ENCODE data around the gene CDC25A.
"Not testable (repeated sequence)": the region's sequence is repeated elsewhere in the genome, so short reads cannot be mapped to it uniquely, and the experiment has no call there.

The CDC25A gene

DNA sequence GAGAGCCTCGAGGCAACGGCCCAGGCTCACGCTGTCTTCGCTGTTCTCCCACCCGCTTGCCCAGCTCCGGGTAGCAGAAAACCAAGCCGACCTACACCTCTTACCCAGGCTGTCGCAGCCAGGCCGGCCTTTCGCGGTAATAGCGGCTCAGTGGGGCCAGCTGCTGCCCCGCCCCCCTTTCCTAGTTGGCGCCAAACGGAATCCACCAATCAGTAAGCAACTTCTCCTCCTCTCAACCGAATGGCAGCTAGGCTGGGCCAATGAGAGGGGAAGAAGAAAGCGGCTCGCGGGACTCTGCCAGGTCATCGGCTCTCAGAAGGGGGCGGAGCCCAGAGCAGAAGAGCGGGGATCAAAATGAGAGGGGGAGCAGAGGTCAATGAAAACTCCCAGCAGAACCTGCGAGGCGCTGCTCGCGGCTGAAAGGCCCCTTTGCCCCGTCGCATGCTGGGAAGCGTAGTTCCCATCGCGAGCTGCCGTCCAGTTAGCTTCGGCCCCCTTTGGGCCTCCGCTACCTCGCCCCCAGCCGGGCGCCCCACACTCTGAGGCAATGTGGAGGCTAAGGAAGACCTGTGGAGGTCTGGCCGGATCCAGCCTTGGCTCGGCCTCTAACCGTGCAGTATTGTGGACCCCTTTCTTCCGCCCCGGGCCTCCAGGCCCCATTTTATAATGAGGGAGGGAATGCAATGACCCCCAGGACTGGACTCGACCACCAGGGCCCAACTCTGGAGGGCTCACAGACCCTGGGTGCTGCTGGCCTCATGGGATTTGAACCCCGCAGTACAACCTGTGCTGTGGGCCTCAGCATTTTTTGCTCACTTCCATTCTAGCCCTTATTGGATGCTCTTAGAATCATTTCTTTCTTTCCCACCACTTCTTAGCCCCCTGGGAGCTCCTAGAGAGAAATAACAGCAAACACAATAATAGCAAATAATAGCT lies at the start of gene CDC25A:
TSS of gene CDC25A (minus strand) at position 152 of the 936 bp plus-strand sequence. CDS start 470 bp downstream, outside the sequence.
- DNase-seq, result peak; percentile 100

DNA sequence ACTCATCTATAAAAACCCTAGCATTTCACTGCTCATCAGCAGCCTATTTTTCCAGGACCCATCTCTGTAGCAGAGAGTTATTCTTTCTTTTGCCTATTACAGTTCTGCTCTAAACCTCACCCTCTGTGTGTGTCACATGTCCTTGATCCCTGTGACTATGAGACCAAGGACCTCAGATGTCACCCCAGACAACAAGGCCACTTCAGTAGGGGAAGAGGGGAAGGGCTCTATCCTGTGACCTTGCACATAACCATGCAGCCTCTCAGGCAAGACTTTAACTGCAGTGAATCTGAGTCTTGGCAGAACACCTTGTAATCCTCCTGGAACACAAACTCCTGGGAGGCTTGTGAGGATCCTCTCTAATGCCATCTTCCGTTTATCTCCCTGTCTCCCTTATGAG lies 48.3 kb upstream of the CDC25A start:
- no peak for DNase-seq

DNA sequence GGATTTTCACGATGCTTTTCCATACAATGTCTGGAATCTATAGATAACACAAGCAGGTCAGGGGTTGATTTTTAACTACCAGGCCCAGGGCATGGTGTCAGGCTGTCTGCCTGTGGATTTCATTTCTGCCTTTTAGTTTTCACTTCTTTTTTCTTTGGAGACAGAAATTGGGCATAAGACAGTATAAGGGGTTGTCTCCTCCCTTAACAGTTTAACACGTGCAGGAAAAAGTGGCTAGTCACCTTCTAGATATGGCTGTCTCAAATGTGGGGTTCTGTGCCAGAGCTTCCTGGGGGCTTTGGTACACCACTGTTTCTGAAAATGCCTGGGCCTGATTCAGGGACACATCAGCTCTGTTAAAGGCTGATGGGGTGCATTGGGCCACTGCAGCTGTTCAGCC lies 45.3 kb upstream of the CDC25A start:
- no peak for DNase-seq

DNA sequence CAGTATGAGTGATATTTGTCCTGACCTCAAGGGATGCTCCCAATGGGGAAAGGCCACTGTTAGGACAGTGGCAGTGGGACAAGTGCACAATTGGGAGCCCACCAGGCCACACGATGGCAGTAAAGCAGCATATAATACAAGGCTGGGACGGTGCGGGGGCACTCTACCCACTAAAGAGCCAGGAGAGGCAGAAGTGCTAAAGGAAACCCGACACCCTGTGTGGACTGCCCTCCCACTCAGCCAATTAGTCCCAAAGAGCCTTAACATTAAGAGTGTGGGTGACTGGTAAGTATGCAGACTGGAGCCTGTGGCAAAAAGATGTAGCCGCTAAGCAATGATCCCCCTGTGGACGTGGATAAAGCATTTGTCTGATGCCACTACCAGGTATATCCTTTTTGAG lies 44.5 kb upstream of the CDC25A start:
- peak; percentile 69 for DNase-seq

DNA sequence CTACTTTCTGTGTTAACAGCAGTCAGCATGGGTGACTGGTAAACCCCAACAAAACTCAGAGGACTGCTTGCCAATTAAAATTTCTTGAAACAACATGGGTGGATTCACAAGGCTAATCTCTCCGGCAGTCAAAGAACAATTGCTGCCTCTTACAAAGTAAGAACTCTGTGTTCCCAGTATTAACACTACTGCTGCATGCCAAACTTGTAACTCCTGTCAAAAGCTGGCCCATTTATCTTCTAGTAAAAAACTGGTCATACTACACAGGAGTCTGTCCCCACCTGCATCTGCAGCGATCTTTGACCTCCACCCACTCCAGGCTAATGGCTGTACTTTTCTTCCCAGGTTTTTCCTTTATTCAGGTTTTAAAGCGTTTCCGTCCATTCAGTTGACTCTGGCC lies 44.0 kb upstream of the CDC25A start:
- DNase-seq, result no peak

DNA sequence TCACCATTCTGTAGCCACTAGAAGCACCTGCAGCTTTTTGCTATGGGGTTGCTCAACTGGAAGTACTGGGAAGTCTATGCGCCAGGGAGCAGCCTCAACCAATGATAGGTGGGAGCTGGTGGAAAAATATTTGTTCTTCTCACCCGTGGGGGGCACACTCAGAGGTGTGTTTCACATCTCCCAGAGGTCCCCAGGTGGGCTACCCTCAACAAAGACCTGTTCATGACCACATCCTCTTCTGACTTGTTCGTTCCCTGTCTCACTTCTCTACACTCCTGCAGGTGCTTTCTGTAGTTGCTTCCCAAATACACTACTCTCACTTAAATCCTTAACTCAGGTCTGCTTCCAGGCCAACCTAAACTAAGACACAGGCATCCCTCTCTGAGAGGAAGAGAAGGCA lies 38.7 kb upstream of the CDC25A start:
- no peak for DNase-seq

DNA sequence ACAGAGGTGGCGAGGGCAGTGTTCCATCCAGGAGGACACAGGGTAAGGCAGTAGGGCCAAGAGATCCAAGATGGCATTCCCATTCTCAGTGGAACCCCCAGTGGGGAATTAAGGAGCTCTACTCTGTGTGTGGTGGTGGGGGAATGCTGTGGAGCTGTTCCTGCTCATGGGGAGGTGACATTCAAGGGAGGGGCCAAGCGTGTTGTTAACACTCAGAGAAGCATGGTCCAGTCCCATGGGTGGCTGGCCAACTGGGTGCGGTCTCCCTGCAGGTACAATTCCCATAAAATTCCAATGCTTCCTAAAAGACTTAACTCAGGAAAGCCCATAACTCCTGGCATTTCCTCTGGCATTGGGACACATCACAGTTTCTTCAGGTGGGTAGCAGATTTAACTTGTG lies 37.4 kb upstream of the CDC25A start:
- no peak for DNase-seq

DNA sequence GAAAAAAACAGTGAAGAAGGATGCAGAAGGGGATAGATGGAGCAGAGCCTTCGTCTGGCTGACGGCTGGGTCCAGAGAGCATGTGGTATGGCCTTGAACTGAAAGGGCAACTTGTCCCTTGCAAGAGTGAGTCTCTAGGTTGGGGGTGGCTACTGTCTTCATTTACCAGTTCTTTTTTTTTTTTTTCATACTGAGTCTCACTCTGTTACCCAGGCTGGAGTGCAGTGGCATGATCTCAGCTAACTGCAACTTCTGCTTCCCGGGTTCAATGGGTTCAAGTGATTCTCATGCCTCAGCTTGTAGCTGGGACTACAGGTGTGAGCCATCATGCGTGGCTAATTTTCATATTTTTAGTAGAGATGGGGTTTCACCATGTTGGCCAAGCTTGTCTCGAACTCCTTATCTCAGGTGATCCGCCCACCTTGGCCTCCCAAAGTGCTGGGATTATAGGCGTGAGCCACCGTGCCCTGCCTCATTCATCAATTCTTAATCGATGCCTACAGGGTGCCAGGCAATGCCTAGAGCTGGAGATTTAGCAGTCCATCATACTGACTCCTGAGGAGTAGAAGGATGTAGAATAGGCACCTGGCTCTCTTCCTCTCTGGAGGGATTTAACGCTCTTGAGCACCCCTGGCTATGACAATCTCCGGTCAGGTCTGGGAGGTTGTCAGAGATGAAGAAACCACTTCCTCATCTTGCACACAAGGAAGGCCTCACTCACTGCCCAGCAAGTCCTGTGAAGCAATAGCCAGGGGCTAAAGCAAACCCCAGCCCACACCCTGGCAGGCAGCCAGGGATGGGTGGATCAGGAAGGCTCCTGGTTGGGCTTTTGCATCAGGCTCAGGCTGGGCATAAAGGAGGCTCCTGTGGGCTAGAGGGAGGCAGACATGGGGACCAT lies 34.6 kb upstream of the CDC25A start, which contains the start of gene CAMP:
TSS of gene CAMP (plus strand) at position 880 of the 898 bp plus-strand sequence. CDS start at position 897, 17 bp downstream.
- DNase-seq, result no peak

DNA sequence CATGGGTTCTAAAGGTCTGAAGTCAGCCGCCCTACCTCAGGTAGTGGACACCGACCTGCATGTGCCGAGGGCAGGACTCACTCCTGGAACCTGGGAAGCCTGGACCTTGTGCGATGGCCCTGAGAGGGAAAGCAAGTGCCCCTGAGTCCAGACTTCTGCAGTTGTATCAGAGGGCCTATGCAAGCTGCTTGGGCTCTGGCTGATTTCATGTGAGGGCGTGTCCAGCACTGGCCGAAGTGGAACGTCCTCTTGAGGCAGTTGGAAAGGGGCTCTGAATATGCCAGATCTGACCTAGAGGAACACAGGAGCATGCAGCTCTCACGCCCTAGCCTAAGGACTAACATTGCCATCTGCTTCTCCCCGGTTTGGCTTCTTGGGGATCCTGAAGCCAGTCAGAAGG lies 32.5 kb upstream of the CDC25A start:
- no peak for DNase-seq

DNA sequence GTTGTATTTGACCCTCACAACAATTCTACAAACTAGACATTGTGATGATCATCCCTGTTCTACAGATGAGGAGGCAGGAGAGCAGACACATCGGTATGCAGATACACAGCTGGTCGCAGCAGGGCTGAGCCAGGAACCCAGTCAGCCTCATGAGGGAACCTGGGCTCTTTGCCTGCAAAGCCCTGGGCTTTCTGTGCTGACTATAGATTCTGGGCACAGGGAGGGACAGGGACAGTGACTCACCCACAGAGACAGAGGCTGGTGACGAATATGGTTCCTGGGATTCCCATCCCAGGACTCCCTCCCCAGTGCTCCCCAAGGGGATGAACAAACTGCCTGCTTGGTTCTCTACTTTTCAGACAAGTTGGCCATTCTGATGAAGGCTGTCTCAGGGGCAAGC lies 31.3 kb upstream of the CDC25A start:
- DNase-seq, result no peak

DNA sequence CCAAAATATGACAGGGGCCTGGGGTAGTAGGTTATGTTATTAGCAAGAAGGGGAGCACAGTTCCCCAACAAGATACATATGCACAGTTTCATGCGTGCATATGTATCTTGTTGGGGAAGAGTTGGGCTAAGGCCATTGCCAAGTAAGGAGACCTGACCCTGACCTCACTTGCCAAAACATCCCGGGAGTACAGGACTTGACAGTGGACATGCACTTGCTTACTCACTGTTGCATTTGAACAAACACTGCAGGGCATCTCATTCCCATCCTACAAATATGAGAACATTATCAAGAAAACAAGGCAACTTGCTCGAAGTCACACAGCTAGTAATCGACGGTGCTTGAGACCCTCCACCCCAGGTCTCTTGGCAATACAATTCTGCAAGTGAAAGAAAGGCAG lies 30.3 kb upstream of the CDC25A start:
- no peak for DNase-seq

DNA sequence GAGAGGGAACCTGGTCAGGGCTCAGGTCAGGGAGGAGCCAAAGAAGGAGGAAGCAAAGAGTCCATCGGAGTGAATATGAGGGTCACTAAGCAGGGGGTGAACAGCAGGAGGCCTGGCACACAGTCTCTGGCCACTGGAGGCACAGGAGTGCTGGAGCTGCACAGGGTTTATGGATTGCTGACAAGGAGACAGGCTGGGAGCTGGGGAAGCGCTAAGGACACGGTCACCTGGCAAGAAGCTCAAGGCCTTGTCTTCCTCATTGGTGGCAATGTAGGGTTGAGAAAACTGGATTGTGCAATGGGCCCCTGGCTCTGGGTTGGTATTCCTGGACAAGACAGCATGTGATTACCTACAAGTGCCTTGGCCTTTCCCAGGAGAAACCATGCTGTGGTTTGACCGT lies 29.2 kb upstream of the CDC25A start:
- no peak for DNase-seq

DNA sequence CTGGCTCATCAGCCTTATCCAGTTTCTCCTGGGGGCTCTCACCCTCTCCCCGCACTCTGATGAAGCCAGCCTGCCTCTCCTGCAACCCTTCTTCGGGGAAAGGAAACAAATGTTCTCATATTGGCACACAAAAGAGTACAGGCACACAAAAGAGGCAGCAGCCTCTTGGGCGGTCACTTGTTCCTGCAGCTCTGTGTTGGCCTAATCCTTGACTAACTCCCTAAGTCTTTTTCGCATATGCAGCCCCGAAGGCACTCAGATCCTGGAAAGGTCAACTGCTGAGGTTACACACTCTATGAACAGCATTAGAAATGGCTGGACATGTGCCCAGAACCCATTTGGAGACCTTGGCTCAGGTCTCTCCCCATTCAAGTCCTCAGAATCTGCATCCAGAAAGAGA lies 27.7 kb upstream of the CDC25A start:
- no peak for DNase-seq

DNA sequence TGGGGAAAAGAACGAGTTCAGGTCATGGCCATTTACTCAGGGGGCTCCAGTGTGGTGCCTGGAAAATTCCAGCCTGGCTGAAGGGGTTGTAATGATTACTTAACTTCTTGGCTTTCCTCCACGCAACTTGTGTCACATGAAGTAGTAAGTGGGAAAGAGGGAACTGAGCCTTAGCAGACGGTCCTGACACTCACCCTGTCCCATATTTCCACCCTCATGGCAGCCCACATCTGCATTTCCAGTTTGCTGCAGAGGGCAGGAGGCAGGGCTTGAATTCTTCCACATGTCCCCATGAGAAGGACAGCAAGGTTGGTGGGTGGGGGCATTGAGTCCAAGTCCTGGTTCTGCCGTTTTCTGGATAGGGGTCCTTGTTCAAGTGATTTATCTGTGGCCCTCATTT lies 27.2 kb upstream of the CDC25A start:
- no peak for DNase-seq

DNA sequence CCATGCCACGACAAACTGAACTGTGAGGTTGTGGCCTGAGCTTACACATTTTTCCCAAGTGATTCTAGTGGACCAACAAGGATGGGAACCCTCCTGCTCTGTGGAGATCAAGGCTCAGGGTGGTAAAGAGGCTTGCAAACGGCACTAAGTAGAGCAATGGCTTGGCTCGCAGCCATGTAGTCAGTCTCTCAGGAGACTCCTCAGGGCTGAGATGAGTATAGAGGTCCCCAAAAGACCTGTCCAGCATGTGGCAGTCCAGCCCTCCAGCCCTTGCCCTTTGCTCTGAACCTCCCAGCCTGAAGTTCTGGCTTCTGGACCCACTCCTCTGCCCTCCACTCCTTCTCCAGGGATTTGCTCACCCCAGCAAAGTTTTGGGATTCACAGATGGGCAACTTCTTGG lies 26.8 kb upstream of the CDC25A start:
- no peak for DNase-seq

DNA sequence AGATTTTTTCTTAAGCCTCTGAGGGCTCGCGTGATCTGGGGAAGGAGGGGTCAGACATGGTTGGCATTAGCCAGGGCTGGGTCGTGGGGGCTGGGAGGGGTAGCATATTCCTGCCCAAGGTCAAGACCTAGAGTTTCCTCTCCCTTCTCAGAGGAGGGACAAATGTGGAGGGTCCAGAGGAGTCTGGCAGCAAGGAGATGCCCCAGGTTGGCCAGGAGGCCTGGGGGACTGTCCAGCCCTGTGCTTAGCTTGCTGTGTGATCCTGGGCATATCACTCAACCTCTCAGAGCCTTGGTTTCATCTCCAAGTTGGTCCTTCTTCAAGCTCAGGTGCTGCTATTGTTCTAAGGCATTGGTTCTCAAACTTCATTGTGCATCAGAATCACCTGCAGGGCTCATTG lies 26.0 kb upstream of the CDC25A start:
- DNase-seq, result no peak

DNA sequence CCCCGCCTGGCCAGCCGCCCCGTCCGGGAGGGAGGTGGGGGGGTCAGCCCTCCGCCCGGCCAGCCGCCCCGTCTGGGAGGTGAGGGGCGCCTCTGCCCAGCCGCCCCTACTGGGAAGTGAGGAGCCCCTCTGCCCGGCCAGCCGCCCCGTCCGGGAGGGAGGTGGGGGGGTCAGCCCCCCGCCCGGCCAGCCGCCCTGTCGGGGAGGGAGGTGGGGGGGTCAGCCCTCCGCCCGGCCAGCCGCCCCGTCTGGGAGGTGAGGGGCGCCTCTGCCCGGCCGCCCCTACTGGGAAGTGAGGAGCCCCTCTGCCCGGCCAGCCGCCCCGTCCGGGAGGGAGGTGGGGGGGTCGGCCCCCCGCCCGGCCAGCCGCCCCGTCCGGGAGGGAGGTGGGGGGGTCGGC lies 23.6 kb upstream of the CDC25A start:
- DNase-seq, result not testable (repeated sequence)

DNA sequence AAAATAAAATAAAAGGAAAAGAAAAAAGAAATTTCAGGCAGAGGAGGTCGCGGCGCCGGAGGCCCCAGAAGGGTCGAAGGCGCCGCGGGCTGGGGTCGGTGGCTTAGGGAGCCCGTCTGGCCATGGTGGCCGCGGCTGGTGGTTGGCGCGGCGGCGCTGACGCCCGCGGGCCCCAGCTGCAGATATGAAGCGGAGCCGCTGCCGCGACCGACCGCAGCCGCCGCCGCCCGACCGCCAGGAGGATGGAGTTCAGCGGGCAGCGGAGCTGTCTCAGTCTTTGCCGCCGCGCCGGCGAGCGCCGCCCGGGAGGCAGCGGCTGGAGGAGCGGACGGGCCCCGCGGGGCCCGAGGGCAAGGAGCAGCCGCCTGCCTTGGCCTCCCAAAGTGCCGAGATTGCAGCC lies 22.3 kb upstream of the CDC25A start:
- DNase-seq, result not testable (repeated sequence)

DNA sequence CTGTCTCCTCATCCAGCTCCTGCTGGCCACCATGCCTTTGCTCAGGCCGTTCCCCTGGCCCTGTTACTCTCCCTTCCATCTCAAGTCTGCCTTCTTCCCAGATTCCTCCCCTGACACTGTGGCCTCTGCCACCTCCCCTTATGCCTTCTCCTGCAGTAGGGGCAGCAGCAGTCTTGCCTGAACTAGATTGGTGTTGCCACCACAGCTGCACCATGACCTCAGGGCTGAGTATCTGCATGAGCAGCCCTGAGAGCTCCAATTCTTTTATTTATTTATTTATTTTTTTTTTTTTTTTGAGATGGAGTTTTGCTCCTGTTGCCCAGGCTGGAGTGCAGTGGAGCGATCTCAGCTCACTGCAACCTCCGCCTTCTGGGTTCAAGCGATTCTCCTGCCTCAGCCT lies 21.2 kb upstream of the CDC25A start:
- no peak for DNase-seq

DNA sequence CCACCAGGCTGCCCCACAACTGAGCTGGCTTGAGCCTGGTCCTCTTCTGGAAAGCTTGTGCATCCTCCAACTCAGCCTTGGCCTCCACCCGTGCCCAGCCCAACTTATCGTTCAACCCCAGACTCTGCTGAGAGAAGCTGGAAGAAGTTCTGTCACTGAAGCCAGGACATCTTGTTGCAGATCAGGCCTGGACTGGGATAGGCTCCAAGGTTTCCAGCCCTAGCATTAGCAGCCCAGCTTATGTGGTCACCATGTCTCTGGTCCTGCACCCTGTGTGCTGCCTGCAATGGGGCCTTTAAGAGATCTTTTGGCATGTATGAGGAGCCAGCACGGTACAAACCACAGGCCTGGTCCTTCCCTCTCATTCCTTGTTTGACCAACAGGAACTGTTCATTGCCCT lies 19.9 kb upstream of the CDC25A start:
- DNase-seq, result no peak

DNA sequence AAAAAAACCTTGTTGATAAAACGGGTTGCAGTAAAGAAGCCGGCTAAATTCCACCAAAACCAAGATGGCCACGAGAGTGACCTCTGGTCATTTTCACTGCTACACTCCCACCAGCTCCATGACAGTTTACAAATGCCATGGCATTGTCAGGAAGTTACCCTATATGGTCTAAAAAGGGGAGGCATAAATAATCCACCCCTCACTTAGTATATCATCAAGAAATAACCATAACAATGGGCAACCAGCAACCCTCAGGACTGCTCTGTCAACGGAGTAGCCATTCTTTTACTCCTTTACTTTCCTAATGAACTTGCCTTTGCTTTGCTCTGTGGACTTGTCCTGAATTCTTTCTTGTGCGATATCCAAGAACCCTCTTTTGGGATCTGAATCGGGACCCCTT lies 14.4 kb upstream of the CDC25A start:
- DNase-seq, result no peak

DNA sequence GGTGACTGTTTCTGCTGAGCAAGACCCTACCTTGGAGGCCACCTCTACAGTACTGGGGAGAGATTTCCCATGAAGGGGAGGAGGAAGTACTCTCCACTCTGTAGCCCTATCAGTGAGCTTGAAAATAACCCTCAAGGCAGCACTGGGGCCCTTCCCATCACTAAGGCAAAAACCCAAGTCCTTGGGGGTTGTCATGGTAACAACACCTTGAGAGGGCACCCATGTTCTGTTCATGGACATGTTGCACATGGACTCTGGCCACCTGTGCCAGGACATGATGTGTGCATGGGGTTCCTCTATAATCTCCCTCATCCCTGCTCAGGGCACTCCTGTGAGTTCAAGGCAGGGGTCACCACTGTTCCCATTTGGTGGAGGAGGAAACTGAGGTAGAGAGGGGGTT lies 10.9 kb upstream of the CDC25A start:
- no peak for DNase-seq

DNA sequence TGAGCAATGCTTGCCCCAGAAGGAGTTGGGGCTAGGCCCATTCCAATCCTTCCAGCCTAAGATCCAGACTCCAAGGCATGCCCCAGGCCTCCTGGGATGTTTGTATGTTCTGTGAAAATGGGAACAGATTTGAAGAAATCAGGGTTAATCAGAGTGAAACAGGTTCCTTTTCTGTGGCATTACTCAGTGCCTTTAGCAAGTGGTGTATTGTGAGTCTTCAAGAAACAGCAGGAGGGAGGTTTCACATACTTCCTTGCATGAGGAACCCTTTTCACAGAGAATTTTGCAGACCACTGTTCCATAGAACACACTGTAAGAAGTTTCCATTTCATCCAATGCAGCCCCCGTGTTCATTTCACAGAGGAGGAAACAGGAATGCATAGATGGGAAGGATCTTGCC lies 8.4 kb upstream of the CDC25A start:
- no peak for DNase-seq
